Neural cell (in vitro differentiated cells): ENCODE data around the gene FAM174A.

Source experiments
- EP300 ChIP-seq: fragments of 450-650 bp; conservative IDR thresholded peaks from 2 replicates; pipeline ENCODE4 v1.6.1; 2014; ENCODE audit warnings: antibody characterized with exemption, mild to moderate bottlenecking, moderate library complexity; ENCODE audit not compliant: poor library complexity, severe bottlenecking
- EZH2 ChIP-seq: fragments of 200-600, 300-800 bp; shearing (Covaris generic), sonication (generic); IDR thresholded peaks from 2 replicates; pipeline ENCODE4 v1.6.1; 2014; ENCODE audit warnings: antibody characterized with exemption, low read length, borderline replicate concordance, mild to moderate bottlenecking; ENCODE audit not compliant: insufficient read depth, poor library complexity, severe bottlenecking
- RAD21 ChIP-seq: fragments of 450-650 bp; conservative IDR thresholded peaks from 2 replicates; pipeline ENCODE4 v1.6.1; 2014; ENCODE audit warnings: antibody characterized with exemption, mild to moderate bottlenecking, moderate library complexity
- SMC3 ChIP-seq: fragments of 450-650 bp; conservative IDR thresholded peaks from 2 replicates; pipeline ENCODE4 v1.6.1; 2014; ENCODE audit warnings: antibody characterized with exemption, mild to moderate bottlenecking, moderate library complexity; ENCODE audit not compliant: poor library complexity
- TAF1 ChIP-seq: IDR thresholded peaks from 2 replicates; pipeline ENCODE4 v1.6.1; 2012; ENCODE audit warnings: low read depth
- TF ChIP-seq, protein P1 (sequence below): fragments of 450-650 bp; IDR thresholded peaks from 2 replicates; pipeline ENCODE4 v1.5.1; 2014; ENCODE audit warnings: antibody characterized with exemption, mild to moderate bottlenecking, moderate library complexity; ENCODE audit not compliant: poor library complexity, severe bottlenecking

GRCh38 chr5:100493996-100494395, 41.2 kb upstream of the FAM174A start:
- TF ChIP-seq, protein P1, sequence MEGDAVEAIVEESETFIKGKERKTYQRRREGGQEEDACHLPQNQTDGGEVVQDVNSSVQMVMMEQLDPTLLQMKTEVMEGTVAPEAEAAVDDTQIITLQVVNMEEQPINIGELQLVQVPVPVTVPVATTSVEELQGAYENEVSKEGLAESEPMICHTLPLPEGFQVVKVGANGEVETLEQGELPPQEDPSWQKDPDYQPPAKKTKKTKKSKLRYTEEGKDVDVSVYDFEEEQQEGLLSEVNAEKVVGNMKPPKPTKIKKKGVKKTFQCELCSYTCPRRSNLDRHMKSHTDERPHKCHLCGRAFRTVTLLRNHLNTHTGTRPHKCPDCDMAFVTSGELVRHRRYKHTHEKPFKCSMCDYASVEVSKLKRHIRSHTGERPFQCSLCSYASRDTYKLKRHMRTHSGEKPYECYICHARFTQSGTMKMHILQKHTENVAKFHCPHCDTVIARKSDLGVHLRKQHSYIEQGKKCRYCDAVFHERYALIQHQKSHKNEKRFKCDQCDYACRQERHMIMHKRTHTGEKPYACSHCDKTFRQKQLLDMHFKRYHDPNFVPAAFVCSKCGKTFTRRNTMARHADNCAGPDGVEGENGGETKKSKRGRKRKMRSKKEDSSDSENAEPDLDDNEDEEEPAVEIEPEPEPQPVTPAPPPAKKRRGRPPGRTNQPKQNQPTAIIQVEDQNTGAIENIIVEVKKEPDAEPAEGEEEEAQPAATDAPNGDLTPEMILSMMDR, result no peak
- TF ChIP-seq RAD21 (no peak), EP300 (no peak), TAF1 (no peak), EZH2 (no peak), SMC3 (no peak)
